Kidney (tissue), 22 donors: ENCODE measurements around the gene DNASE1L2. TPM values are rescaled to one million over a fixed set of nuclear protein-coding genes. Genes with fewer than 3 reads are reported as not detected.

Experiments
- DNase-seq, 5 donors: peaks; one replicate each; pipeline ENCODE4 v3.0.0-alpha.2; 2013 to 2020
- FAIRE-seq: peaks from 2 replicates; lab custom pipeline; 2012; peaks lifted over from hg19 to GRCh38; lab: Jason Lieb, UNC
- H3K27ac ChIP-seq, 2 donors: one replicate each; pipeline ENCODE4 v1.7.0; 2013; ENCODE audit warnings: low read depth in 2 of 2, low read length in 2 of 2, inconsistent platforms in 1 of 2
- H3K27me3 ChIP-seq: one replicate; pipeline ENCODE4 v1.7.1; 2013; ENCODE audit warnings: low read length, inconsistent platforms; ENCODE audit not compliant: control insufficient read depth, insufficient read depth
- H3K36me3 ChIP-seq, 3 donors: one replicate each; pipeline versions ENCODE4 v1.7.0 to v1.7.1; 2013; ENCODE audit warnings: low read length in 3 of 3, control low read depth in 1 of 3, inconsistent platforms in 1 of 3; ENCODE audit not compliant: insufficient read depth in 3 of 3, control insufficient read depth in 2 of 3
- H3K4me1 ChIP-seq, 3 donors: one replicate each; pipeline versions ENCODE4 v1.7.0 to v1.7.1; 2013; ENCODE audit warnings: low read length in 3 of 3, inconsistent platforms in 1 of 3, low read depth in 1 of 3; ENCODE audit not compliant: control insufficient read depth in 2 of 3, insufficient read depth in 2 of 3
- H3K4me3 ChIP-seq, 3 donors: one replicate each; pipeline versions ENCODE4 v1.7.0 to v1.8.1; 2013; ENCODE audit warnings: low read length in 3 of 3, control low read depth in 1 of 3, inconsistent platforms in 1 of 3
- H3K9ac ChIP-seq, 3 donors: one replicate each; pipeline versions ENCODE4 v1.7.0 to v1.7.1; 2013; ENCODE audit warnings: low read length in 3 of 3, control low read depth in 1 of 3, inconsistent platforms in 1 of 3
- H3K9me3 ChIP-seq, 3 donors: one replicate each; pipeline versions ENCODE4 v1.7.0 to v1.7.1; 2013; ENCODE audit warnings: low read length in 3 of 3, control low read depth in 1 of 3, inconsistent platforms in 1 of 3; ENCODE audit not compliant: control insufficient read depth in 2 of 3, insufficient read depth in 1 of 3
- CTCF ChIP-seq: IDR thresholded peaks from 3 replicates; pipeline ENCODE4 v1.5.1; 2012; ENCODE audit warnings: mild to moderate bottlenecking, moderate library complexity, borderline replicate concordance; ENCODE audit not compliant: insufficient read depth; ENCODE audit errors: extremely low read depth
- intact Hi-C: fragments of 100-400 bp; cut with DNase I; formaldehyde crosslinking; loops from one replicate; pipeline ENCODE4 v1.11.1; 2022
- long read RNA-seq, 10 donors: library from polyadenylated mRNA in 1 of 10; unstranded in 1 of 10; transcript quantifications; one replicate each; pipeline ENCODE4 v2.0.0 and lab custom pipeline, GENCODE V29; 2021 to 2026
- polyA plus RNA-seq: library from polyadenylated mRNA; stranded (reverse); fragments of 350-450 nt; fragmentation: Illumina TruSeq; extraction: RNeasy Lipid Tissue Mini Kit (QIAGEN cat#74804); gene quantifications from one replicate; pipeline ENCODE4 v1.2.3, GENCODE V29; 2014; ENCODE audit warnings: low read depth, low replicate concordance; ENCODE audit not compliant: insufficient read depth
- total RNA-seq: library from RNA; stranded (reverse); fragmentation: NEBNext Ultra II Directional; extraction: Animal tissue kit (Norgen Biotek cat#: 25700); gene quantifications from one replicate; pipeline ENCODE4 v1.2.1, GENCODE V29; 2021
- donor health status: control.
- donor health status: control.
- donor health status: control.
- donor health status: control.
- donor health status: control.
- donor health status: DM: yes; HTN: yes; CAD: no.
- donor health status: Normal renal cell carcinoma (clear cell type).

DNASE1L2 gene, protein sequence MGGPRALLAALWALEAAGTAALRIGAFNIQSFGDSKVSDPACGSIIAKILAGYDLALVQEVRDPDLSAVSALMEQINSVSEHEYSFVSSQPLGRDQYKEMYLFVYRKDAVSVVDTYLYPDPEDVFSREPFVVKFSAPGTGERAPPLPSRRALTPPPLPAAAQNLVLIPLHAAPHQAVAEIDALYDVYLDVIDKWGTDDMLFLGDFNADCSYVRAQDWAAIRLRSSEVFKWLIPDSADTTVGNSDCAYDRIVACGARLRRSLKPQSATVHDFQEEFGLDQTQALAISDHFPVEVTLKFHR
- total RNA-seq: 0.88 TPM
- 0.88 TPM for polyA plus RNA-seq
- long read RNA-seq, donor 1, partial matches to known transcripts: 0 of 1 reads
- long read RNA-seq, donor 1, other reads (novel, unspliced or antisense): 0 of 1 reads
- long read RNA-seq, donor 2: 0 reads
- long read RNA-seq, donor 3: 0 reads
- long read RNA-seq, donor 4: 0 reads
- long read RNA-seq, donor 5: 0 reads
- long read RNA-seq, donor 6: 0 reads
- long read RNA-seq, donor 7: 0 reads
- long read RNA-seq, donor 8: 0 reads
- long read RNA-seq, donor 9: 0 reads
- long read RNA-seq, donor 10: 0 reads

DNA sequence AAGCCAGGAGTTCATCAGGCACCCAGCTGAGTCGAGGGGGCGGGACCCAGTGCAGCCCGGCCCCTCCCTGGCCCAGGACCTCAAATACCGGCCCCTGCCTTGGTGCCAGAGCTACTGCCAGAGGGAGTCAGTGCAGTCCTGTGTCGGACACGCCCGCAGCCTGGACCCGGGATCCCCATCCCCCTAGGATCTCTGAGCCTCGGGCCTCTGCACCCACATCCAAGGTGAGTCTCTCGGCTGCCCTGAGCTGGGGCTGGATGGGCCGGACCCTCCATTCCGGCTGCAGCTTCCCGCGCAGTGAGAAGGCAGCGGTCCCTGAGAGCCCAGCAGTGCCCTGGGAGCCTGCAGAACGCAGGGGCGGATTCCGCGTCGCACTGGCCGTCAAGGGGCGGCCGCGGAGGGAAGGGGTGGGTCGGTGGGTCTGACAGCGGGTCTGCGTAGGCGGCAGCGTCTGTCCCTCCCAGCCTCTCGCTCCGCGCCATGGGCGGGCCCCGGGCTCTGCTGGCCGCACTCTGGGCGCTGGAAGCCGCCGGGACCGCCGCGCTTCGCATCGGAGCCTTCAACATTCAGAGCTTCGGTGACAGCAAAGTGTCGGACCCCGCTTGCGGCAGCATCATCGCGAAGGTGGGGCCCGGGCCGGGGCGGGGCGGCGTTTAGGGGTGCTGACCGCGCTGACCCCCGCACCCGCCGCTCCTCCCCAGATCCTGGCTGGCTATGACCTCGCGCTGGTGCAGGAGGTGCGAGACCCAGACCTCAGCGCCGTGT, at the start of gene DNASE1L2:
Gene DNASE1L2, plus strand, starts transcription at position 108 of the 765 bp plus-strand sequence. Its CDS starts 373 bp downstream, at position 481.
- H3K27ac ChIP-seq: no peak within 1 kb of the TSS
- intact Hi-C loops: no loop called here
- H3K9me3 ChIP-seq: no peaks in the 10 kb centered on the region
- peaks cover 0 to 15% (median 9%) of the 10 kb centered on the region in 3 donors for H3K36me3 ChIP-seq
- peak; percentile 50 to 82 (median 68) for DNase-seq
- H3K9ac ChIP-seq: no peak within 1 kb of the TSS
- TF ChIP-seq CTCF: no peak
- no peaks in the 10 kb centered on the region for H3K27me3 ChIP-seq
- H3K4me3 ChIP-seq: no peak within 1 kb of the TSS
- H3K4me1 ChIP-seq: peaks cover 0 to 7% (median 0%) of the 10 kb centered on the region in 3 donors
- no peak for FAIRE-seq

DNA sequence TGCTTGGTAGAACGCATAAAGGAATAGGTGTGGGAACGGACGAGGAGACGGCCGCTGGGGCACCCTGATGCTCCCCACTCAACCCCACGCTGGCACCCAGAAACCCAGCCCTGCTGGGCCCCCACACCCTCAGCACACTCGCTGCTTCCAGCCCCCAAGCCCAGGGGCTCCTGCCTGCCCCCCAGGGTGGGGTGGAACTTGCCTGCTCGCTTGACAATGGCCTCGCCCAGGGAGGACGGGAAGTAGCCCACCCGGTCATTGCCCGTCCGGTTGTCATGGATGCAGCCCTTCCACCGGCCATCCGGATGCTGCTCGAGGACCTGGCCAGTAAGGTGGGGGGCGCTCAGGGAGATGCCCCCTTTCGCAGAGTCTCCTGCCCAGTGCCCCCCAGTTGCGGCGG, 49.7 kb upstream of the DNASE1L2 start:
- FAIRE-seq: no peak
- Histone ChIP-seq H3K27ac (no peak overlapping the region), H3K27me3 (no peaks in the 10 kb centered on the region), H3K4me1 (no peaks in the 10 kb centered on the region), H3K36me3 (no peaks in the 10 kb centered on the region), H3K4me3 (no peak overlapping the region), H3K9me3 (no peaks in the 10 kb centered on the region), H3K9ac (no peak overlapping the region)
- intact Hi-C loops: no loop called here
- DNase-seq: no peak
- TF ChIP-seq CTCF: no peak

- DNase-seq: no peak
Measured at GRCh38 chr16:2187212-2187611, 49.0 kb upstream of the DNASE1L2 start.

More at GRCh38 chr16:2187212-2187611, 49.0 kb upstream of the DNASE1L2 start:
- Histone ChIP-seq H3K4me1 (no peaks in the 10 kb centered on the region), H3K27ac (no peak overlapping the region), H3K9ac (no peak overlapping the region), H3K4me3 (no peak overlapping the region), H3K27me3 (no peaks in the 10 kb centered on the region), H3K9me3 (no peaks in the 10 kb centered on the region), H3K36me3 (no peaks in the 10 kb centered on the region)
- intact Hi-C loops: no loop called here
- TF ChIP-seq CTCF: no peak
- no peak for FAIRE-seq
